Stimulated activated CD8-positive, alpha-beta memory T cell treated with anti-CD3 and anti-CD28 coated beads, Interleukin-7, amount 100 ng/mL, for 1 hour (primary cell): ENCODE data around the gene SATB1.
"Not testable (repeated sequence)": the region's sequence is repeated elsewhere in the genome, so short reads cannot be mapped to it uniquely, and the experiment has no call there.

ENCODE experiments used
- DNase-seq, 2 donors: peaks; one replicate each; pipeline ENCODE4 v3.0.0-alpha.2; 2020; ENCODE audit warnings: low read depth in 2 of 2

SATB1 gene

DNA sequence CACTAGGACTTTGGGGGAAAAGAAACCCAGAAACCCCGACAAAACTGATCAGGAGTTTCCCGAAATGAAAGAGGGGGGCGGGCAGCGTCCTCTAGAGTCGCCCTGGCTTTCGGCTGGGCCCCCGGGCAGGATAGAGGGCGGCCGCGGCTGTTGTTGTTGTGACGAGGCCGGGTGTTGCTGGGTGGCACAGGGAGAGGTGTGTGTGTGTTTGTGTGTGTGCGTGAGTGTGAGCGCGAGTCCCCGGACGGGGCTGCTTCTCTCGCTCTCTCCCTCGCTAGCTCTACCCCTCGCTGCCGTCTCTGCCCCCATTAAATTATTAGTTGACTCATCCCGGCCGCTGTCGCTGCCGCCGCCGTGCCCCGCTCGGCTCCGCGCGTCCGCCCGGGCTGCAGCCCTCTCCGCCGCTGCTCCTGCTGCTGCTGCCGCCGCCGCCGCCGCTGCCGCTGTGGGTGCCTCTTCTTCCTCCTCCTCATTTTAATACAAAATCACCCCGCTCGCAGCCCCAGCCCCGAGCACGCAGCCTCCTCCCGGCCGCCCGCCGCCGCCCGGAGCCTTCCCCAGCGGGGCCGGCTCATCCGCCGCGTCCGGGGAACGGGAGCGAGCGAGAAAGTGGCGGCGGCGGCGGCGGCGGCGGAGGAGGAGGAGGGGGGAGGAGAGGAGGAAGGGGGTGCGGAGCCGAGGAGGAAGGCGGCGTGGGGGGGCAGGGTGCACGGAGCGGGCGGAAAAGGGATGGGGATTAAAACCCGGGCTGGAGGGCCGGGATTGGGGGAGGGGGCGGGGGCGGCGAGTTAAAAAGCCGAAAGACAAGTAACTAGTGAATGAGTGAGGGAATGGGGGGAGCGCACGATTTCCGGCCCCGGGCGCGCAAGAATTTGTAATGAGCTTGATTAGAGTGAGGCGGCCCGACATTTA lies at the start of gene SATB1:
TSS of gene SATB1 (minus strand) at position 611 of the 912 bp plus-strand sequence. CDS start 4,372 bp downstream, outside the sequence.
- peak in 1 of 2 donors; percentile 46 for DNase-seq

DNA sequence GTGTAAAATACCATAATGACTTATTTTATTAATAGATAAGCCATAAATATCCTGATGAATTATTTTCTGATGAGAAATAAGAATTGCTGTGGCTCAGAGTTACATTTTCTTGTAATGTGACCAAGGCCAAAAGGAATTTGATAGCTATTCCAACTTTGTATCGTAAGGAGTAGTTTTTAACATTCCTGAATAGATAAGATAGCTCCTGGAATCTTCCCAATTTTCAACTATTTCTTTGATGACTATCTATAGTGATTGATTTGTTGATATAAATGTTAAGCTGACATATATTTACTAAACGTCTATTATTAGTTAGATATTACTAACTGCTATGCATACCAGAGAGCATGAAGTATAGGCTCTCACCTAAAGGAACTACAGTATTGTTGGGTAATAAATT lies 49.1 kb upstream of the SATB1 start:
- DNase-seq, result no peak

GRCh38 chr3:18469775-18470174 lies 44.6 kb upstream of the SATB1 start:
- no peak for DNase-seq

- no peak for DNase-seq
These were observed 41.0 kb upstream of the SATB1 start for GRCh38 chr3:18466136-18466535.

- no peak for DNase-seq
These were observed 29.6 kb upstream of the SATB1 start for GRCh38 chr3:18454766-18455165.

- not testable (repeated sequence) for DNase-seq
These were observed 24.5 kb upstream of the SATB1 start for GRCh38 chr3:18449618-18450017.

DNA sequence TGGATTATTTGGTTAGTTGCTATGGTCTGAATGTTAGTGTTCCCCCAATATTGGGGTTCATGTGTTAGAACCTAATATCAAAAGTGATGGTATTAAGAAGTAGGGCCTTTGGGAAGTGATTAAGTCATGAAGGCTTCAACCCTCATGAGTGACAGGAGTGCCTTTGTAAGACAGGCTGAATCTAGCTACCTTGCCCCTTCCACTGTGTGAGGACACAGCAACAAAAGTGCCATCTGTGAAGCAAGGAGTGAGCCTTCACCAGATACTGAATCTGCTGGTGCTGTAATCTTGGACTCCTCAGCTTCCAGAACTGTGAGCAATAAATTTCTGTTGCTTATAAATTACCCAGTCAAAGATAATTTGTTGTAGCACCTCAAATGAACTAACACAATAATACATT lies 22.6 kb upstream of the SATB1 start:
- no peak for DNase-seq

DNA sequence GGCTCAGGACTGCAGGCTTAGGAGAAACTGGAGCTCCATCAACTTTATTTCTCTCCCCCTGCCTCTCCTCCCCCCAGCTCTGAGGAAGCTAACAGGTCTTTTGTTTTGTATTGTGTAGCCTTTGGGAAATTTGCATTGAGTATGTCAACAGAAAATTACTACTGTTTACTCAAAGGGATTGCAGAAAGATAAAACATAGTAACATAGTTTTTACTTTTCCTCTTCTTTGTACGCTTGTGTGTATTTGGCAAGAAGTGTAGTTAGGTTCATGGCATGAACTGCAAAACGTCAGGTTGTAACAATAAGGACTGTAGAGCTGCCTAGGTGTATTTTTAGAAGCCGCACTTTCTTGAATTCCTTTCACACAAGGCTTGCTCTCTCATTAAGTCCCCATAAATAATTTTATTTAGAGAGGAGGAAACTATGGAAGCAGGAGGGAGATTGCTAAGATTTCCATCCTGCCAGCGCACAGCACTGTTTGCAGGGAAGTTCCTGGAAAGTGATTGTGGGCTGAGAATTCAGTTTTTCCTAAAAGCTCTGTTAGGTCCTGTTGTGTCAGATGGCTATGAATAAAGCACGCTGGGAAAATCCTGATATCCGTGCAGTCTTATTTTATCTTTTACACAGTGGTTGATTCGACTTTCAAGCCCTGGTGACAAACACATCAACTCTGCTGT lies 21.1 kb upstream of the SATB1 start:
- no peak for DNase-seq

- DNase-seq, result peak; percentile 47 to 48
These were observed 20.4 kb upstream of the SATB1 start for GRCh38 chr3:18445401-18446148.

- peak; percentile 49 to 50 for DNase-seq
These were observed 19.7 kb upstream of the SATB1 start for GRCh38 chr3:18444595-18445400.

DNA sequence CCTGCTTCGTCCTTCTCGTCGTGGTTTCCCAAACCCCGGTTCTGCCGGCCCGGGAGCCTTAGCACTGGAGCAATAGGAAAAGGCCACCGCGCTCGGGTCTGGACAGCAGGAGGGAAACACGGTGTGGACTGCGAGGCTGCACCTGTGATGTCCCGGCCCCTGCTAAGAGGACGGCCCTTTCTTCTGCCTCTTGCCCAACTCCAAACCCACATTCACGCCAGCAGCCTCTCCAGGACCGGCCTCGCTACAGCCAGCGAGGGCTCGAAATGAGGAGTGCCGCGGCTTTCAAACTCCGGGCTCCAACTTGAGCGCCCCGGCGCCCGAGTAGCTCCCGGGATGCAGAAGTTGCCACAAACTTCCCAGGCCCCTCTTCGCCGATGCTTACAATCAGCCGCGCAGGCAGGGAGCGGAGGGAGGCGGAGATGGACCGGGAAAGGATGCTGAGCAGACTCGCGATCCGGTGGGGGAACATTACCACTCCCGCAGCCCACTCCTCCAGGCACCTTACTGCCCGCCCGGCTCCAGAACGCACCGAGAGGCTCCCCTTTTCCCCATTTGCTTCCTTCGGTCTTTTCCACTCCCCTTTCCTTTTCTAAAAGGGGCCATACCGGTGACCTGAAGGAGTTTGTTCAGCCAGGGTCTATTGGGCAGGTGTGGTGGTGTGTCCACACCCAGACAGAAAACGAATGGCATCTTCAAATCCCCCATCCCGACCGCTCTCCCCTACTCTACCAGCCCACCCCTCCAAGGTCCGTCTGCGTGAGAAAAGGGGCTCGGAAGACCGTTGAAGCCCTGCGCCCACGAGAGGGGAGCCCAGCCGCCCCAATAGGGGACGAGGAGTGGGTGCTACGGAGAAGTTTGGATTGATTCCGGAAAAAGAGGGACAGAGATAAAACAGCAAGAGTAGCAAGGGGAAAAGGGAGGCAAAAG lies 18.8 kb upstream of the SATB1 start:
- DNase-seq, result no peak

GRCh38 chr3:18442756-18443664 lies 17.9 kb upstream of the SATB1 start:
- no peak for DNase-seq

DNA sequence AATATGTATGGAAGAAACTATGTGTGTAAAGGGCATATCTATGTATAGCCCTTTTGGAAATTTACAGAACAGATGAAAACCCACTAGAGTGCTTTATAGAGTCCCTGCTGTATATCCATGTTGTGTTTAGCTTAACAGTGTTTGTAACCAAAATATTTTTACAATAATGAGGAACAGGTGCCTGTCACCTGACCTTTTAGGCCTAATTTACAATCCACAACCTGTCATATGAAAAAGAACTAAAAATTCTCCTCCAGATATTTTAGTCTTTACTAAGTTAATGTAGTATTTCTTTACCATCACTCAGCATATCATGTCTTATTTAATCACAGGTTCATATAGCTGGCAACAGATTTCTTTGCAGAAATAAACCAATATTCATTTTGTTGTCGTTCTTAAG lies 16.4 kb upstream of the SATB1 start:
- no peak for DNase-seq

DNA sequence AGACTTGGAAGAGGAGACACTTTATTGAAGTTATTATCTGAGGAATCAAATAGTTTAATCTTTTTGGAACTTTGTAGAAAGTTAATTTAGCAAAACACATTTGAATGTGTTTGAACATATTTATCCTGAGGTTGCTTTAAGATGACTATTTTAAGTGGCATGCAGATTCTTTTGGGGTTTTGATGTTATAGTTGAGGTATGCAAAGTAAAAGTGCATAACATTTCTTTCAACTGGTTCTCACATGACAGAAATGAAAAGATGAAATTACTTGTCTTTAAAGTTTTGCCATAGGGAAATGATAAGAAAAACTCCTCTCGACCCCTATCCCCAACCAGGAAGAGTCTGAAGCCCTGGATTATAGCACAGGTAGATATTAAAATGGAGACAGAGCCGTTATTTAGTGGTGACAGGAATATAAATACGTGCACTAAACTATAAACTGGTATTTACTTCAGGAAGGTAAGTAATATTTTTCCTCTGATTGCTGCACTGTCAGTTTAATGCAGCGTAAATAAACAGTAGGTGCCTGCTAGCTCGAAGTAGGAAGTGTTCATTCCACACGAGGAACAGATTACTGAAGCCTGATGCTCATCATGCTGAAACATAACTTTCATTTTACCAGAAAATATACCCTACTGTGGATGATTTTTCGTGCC lies 15.1 kb upstream of the SATB1 start:
- no peak for DNase-seq

- DNase-seq, result no peak
These were observed 14.1 kb upstream of the SATB1 start for GRCh38 chr3:18439281-18439680.

GRCh38 chr3:18438586-18438985 lies 13.4 kb upstream of the SATB1 start:
- no peak for DNase-seq

- no peak for DNase-seq
These were observed 11.1 kb upstream of the SATB1 start for GRCh38 chr3:18436213-18436612.

DNA sequence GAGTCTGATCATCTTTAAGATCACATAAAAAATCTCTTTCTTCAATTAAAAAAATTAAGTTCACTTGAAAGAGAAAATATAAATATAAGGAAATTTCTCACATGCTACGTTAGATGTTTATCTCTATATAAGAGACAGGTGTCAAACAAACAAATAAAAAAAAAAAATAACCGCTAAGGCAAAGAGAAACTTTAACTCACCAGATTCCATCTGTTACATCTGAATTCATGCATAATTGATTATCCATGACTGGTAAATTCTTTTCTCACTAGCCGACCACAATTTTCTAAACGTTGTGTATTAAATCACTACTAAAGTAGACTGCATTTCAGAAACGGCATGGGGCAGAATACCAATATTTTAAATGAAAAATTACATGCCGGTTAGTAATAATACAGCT lies 9.6 kb upstream of the SATB1 start:
- DNase-seq, result no peak

GRCh38 chr3:18432752-18433151 lies 7.6 kb upstream of the SATB1 start:
- no peak for DNase-seq
